Nephron progenitor cell (in vitro differentiated cells): ENCODE data around the gene ELOVL6.
A peak's percentile ranks its signal among the peaks of the same experiment; 100 is the strongest.

ENCODE experiments used
- DNase-seq: peaks from one replicate; pipeline ENCODE4 v3.0.0; 2021
- H3K27ac Mint-ChIP-seq: 2 replicates; pipeline ENCODE4 v1.8.0; 2021; ENCODE audit warnings: mild to moderate bottlenecking, moderate library complexity, mixed read lengths
- H3K27me3 Mint-ChIP-seq: 2 replicates; pipeline ENCODE4 v1.8.0; 2021; ENCODE audit warnings: mild to moderate bottlenecking, low read depth, mixed read lengths; ENCODE audit not compliant: poor library complexity
- H3K36me3 Mint-ChIP-seq: 2 replicates; pipeline ENCODE4 v1.8.0; 2021; ENCODE audit warnings: low read depth, mixed read lengths
- H3K4me1 Mint-ChIP-seq: 2 replicates; pipeline ENCODE4 v1.8.0; 2021; ENCODE audit warnings: mixed read lengths
- H3K4me3 Mint-ChIP-seq: 2 replicates; pipeline ENCODE4 v1.8.0; 2021; ENCODE audit warnings: mild to moderate bottlenecking, moderate library complexity, mixed read lengths
- H3K9me3 Mint-ChIP-seq: 2 replicates; pipeline ENCODE4 v1.8.0; 2021; ENCODE audit warnings: mild to moderate bottlenecking, moderate library complexity, mixed read lengths
- CTCF ChIP-seq: fragments of 200-600 bp; sonication (generic); IDR thresholded peaks from 2 replicates; pipeline ENCODE4 v1.5.0; 2021; ENCODE audit warnings: antibody characterized with exemption

The ELOVL6 gene

GRCh38 chr4:110211770-110212061, 13.3 kb upstream of the ELOVL6 start:
- no peak for TF ChIP-seq CTCF
- Mint-ChIP-seq H3K36me3 (no peaks in the 10 kb centered on the region), H3K27me3 (peaks cover 6% of the 10 kb centered on the region), H3K4me3 (no peak overlapping the region), H3K9me3 (peaks cover 4% of the 10 kb centered on the region), H3K4me1 (peaks cover 4% of the 10 kb centered on the region), H3K27ac (no peak overlapping the region)
- no peak for DNase-seq

- DNase-seq: no peak
These were observed 12.8 kb upstream of the ELOVL6 start for GRCh38 chr4:110211007-110211769.

GRCh38 chr4:110208419-110208818, 10.0 kb upstream of the ELOVL6 start:
- Mint-ChIP-seq H3K36me3 (no peaks in the 10 kb centered on the region), H3K9me3 (no peaks in the 10 kb centered on the region), H3K4me3 (no peak overlapping the region), H3K27ac (no peak overlapping the region), H3K27me3 (peaks cover 3% of the 10 kb centered on the region), H3K4me1 (no peaks in the 10 kb centered on the region)
- TF ChIP-seq CTCF: no peak
- no peak for DNase-seq

More at GRCh38 chr4:110211007-110211769, 12.8 kb upstream of the ELOVL6 start:
- Mint-ChIP-seq H3K27me3 (peaks cover 6% of the 10 kb centered on the region), H3K4me1 (peaks cover 4% of the 10 kb centered on the region), H3K4me3 (no peak overlapping the region), H3K9me3 (no peaks in the 10 kb centered on the region), H3K36me3 (no peaks in the 10 kb centered on the region), H3K27ac (no peak overlapping the region)
- peak; percentile 51 for TF ChIP-seq CTCF

- Mint-ChIP-seq H3K9me3 (no peaks in the 10 kb centered on the region), H3K27me3 (peaks cover 3% of the 10 kb centered on the region), H3K4me1 (peaks cover 4% of the 10 kb centered on the region), H3K27ac (no peak overlapping the region), H3K36me3 (no peaks in the 10 kb centered on the region), H3K4me3 (no peak overlapping the region)
- no peak for TF ChIP-seq CTCF
- DNase-seq: no peak
These were observed 8.8 kb upstream of the ELOVL6 start for GRCh38 chr4:110207233-110207632.

GRCh38 chr4:110202024-110202423, 3.6 kb upstream of the ELOVL6 start:
- H3K4me3 Mint-ChIP-seq: no peak overlapping the region
- no peak overlapping the region for H3K27ac Mint-ChIP-seq

More at GRCh38 chr4:110202024-110202423, 3.6 kb upstream of the ELOVL6 start:
- Mint-ChIP-seq H3K27me3 (peaks cover 2% of the 10 kb centered on the region), H3K36me3 (no peaks in the 10 kb centered on the region), H3K9me3 (no peaks in the 10 kb centered on the region), H3K4me1 (peaks cover 37% of the 10 kb centered on the region)
- TF ChIP-seq CTCF: no peak
- no peak for DNase-seq
